Skin epidermis (tissue), 12 donors: ENCODE measurements around the gene PDP2.
"Not testable (repeated sequence)": the region's sequence is repeated elsewhere in the genome, so short reads cannot be mapped to it uniquely, and the experiment has no call there.

Experiments
- H3K27ac ChIP-seq, 21 experiments: fragments of 200-600 bp; sonication (generic) in 11 of 21; one replicate each; pipeline ENCODE4 v1.5.0; 2020; ENCODE audit warnings: mild to moderate bottlenecking in 3 of 21, inconsistent platforms in 2 of 21, moderate library complexity in 2 of 21
- H3K4me3 ChIP-seq, 7 experiments: fragments of 200-600 bp; sonication (generic) in 2 of 7; one replicate each; pipeline ENCODE4 v1.5.0; 2020; ENCODE audit warnings: inconsistent platforms in 2 of 7, mild to moderate bottlenecking in 2 of 7, moderate library complexity in 1 of 7

PDP2 gene

DNA sequence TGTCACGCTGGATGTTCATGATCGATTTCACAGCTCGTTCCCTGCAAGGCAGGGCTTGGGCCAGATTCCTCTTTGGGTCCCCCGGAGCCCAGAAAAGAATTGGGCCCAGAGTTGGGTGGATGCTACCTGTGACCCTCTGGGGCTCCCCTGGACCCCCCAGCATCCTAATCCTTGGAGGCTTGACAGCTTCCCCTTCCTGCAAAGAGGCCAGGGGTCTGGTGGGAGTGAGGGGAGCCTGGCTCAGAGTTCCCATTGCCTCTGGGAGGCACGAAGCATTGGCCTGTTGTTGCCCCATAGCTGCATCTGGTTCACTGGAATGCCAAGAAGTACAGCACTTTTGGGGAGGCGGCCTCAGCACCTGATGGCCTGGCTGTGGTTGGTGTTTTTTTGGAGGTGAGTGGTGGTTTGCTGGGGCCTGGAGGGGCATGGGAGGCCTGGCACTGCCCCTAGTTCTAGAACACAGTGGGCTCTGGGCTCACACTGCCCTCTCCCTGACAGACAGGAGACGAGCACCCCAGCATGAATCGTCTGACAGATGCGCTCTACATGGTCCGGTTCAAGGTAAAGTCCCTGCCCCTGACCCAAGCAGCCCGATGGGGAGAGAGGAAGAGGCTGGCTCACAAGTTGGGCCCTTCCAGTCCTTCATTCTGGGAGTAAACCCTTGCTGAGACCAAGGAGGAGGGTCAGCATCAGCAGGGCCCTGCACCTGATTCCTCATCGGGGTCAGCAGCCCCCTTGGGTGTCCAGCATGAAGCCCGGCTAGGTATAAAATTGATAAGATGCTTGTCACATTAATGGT, 28.9 kb upstream of the PDP2 start:
- H3K4me3 ChIP-seq: no peak overlapping the region
- no peak overlapping the region for H3K27ac ChIP-seq

DNA sequence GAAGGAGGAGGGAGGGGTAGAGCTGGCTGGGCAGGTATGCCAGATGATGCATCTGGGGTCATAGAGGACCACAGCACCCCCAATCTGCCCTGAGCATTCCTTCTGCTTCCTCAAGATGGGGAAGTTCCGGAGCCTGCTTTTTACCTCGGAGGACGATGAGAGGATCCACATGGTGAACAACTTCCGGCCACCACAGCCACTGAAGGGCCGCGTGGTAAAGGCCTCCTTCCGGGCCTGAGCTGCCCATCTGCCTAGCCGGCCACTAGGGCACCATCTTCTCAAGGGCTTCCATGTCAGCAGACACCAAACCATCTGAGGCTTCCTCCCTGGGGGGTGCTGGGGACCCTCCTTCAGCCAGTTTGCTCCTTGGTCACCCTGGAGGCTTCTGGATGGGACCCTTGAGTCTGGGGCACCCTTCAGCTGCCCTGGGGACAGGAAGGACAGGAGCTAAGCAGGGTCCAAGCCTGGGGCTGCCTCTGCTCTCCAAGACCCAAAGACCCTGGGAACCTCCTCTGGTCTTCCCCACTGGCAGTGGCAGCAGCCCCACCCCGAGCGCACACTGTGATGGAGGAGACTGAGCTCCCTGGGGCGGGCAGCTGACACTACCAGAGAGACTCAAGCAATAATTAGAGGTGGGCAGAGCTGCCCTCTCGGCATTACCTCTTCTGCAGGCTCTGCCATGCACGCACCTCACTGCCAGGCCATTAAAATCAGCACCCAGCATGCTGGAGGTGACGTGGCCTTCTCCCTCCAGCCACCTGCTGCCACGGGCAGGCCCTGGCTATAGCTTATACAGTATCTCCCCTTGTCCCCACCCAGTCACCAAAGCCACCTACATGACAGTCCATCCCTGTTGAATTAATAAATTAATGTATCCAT, 26.8 kb upstream of the PDP2 start:
- Histone ChIP-seq H3K4me3 (no peak overlapping the region), H3K27ac (no peak overlapping the region)

GRCh38 chr16:66856184-66856730, 24.1 kb upstream of the PDP2 start:
- Histone ChIP-seq H3K27ac (no peak overlapping the region), H3K4me3 (no peak overlapping the region)

- no peak overlapping the region for H3K27ac ChIP-seq
These were observed 23.5 kb upstream of the PDP2 start for GRCh38 chr16:66856801-66857200.

GRCh38 chr16:66857437-66857836, 22.9 kb upstream of the PDP2 start:
- Histone ChIP-seq H3K27ac (no peak overlapping the region), H3K4me3 (no peak overlapping the region)

More at GRCh38 chr16:66856801-66857200, 23.5 kb upstream of the PDP2 start:
- no peak overlapping the region for H3K4me3 ChIP-seq

DNA sequence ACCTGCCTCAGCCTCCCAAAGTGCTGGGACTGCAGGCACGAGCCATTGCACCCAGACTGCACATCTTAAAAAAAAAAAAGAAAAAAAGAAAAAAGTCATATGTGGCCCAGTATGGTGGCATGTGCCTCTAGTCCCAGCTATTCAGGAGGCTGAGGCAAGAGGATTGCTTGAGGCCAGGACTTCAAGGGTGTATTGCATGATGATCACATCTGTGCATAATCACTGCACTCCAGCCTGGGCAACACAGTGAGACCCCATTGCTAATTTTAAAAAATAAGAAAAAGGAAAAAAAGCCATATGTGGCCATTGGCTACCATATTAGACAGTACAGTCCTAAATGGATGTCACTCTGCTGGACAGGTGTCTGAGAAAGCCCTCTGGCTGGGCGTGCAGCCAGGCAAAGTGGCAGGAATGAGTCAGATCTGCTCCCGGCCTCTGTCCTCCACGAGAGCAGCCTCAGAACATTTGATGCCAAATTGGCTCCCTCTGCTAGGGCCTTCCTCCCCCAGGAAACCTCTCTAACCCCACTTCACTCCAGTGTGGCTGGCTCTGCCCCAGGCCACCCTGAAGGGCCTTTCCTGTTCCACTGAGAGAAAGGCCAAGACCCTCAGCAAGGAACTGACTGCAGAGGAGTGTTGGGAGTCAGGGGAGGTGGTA, 21.4 kb upstream of the PDP2 start:
- no peak overlapping the region for H3K4me3 ChIP-seq
- H3K27ac ChIP-seq: no peak overlapping the region

DNA sequence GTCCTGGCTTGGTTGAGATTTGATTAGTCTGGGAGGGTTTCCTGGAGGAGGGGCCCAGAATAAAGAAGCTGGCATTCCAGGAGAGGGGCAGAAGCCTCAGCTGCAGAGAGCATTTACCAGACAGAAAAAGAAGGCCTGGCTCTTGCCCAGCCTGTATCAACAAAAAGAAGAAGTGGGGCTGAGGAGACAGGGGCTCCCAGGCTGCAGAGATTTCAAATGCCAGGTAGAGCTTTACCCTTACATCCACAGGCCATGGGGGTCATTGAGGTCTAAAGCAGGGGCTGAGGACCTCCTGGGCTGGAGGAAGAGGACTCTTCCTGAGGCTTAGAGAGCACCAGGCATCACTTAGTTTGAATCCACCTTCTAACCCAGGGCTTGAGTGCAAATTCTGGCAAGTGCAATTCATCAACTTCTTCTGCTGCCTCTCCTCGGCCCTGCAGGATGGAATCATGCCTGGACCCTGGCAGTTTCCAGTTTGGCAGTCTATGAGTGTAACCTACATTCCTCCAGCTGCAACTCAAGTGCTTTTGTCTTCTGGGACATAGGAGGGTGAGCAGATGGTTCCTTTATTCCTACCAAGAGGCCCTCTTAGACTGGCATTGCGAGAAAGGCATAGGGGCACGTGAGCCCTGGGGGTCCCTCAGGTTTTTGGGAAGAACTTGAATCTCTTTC, 20.8 kb upstream of the PDP2 start:
- H3K27ac ChIP-seq: no peak overlapping the region
- H3K4me3 ChIP-seq: no peak overlapping the region

DNA sequence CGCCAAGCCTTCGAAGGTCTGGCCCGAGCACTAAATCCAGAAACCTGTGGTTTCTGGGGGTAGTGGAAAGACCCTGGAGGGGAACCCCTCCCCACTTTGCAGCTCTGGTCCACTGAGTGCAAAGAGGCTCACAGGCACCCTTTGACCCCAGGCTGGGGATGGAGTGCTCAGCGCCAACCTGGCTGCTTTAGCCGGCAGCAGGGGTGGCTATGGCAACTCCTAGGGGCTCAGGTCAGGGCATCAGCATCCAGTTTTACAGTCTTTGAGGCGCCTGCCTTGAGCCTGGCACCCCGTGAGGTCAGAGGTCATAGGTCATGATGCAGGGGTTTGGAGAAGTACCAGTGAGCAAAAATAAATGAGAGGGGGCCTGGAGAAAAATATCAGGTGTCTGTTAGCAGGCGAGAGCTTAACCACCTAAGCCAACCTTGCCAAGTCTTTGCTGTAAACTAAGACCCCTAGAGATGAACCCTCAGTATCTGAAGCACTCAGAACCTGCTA, 18.2 kb upstream of the PDP2 start:
- Histone ChIP-seq H3K4me3 (no peak overlapping the region), H3K27ac (no peak overlapping the region)

GRCh38 chr16:66863707-66864106, 16.6 kb upstream of the PDP2 start:
- H3K4me3 ChIP-seq: no peak overlapping the region
- no peak overlapping the region for H3K27ac ChIP-seq

DNA sequence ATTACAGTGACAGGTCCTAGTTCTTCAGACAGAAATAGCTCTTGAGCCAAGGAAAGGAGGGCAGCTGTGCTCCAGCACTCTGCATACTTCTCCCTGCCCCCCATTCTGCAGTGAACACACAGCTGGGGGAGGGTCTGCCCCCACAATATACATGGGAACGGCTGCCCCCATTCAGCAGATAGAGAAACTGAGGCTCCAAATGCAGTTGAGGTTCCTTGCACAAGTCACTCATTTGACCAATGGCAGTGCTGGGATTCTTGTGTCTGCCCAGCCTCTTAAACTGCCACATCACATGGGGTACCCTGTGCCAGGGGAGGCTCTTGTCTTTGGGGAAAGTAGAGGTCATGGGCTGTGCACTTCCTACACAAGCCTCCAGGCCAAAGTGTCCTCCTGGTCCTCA, 10.9 kb upstream of the PDP2 start:
- Histone ChIP-seq H3K4me3 (no peak overlapping the region), H3K27ac (no peak overlapping the region)

- H3K4me3 ChIP-seq, H3K27ac ChIP-seq: not testable (repeated sequence)
These were observed 9.0 kb upstream of the PDP2 start for GRCh38 chr16:66871363-66871762.

- no peak overlapping the region for H3K4me3 ChIP-seq
- H3K27ac ChIP-seq: no peak overlapping the region
These were observed 8.5 kb upstream of the PDP2 start for GRCh38 chr16:66871840-66872239.

GRCh38 chr16:66872559-66872942, 7.8 kb upstream of the PDP2 start:
- H3K4me3 ChIP-seq: peak overlapping the region in 5 of 7 experiments; percentile 5 to 34 (median 22)
- peak overlapping the region in 5 of 21 experiments; percentile 22 to 81 (median 58) for H3K27ac ChIP-seq

GRCh38 chr16:66872943-66873684, 7.2 kb upstream of the PDP2 start:
- Histone ChIP-seq H3K4me3 (peak overlapping the region in 6 of 7 experiments; percentile 5 to 34 (median 21)), H3K27ac (peak overlapping the region in 9 of 21 experiments; percentile 4 to 81 (median 54))

DNA sequence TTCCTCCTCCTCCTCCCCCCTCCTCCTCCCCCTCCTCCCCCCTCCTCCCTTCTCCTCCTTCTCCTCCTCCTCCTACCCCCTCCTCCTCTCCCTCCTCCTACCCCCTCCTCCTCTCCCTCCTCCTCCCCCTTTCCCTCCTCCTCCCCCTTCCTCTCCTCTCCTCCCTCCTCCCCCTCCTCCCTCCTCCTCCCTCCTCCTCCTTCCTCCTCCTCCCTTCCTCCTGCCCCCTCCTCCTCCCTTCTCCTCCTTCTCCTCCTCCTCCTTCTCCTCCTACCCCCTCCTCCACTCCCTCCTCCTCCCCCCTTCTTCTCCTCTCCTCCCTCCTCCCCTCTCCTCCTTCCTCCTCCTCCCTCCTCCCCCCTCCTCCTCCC, 6.6 kb upstream of the PDP2 start:
- peak overlapping the region in 4 of 21 experiments; percentile 37 to 81 (median 68) for H3K27ac ChIP-seq
- H3K4me3 ChIP-seq: no peak overlapping the region

DNA sequence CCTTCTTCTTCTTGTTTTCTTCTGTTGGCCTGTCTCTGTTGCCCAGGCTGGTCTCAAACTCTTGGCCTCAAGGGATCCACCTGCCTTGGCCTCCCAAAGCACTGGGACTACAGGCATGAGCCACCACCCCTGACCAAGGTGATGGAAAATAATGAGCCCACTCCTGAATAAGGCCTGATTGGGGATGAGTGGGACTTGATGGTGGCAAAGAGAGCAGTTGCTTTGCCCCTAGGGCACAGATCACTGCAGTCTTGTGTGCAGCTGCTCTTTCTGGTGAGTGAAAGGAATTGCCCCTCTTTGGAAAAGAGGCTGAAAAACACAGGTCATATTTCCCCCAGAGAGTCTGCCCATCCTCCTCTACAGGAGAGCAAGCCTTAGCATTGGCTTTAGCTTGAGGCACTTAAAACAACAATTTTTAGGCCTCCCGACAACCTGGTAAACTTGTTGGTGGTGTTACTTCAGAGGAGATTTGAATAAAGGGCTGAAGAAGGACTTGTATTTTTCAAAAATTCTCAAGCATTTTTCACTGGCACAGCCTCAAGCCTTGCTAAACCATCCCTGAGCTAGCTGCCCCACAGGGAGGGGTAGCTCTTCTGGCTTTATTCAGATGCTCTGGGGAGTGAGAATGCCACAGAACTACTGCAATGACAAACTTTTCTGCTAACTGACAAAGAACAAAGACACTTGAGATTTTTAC, 6.1 kb upstream of the PDP2 start:
- Histone ChIP-seq H3K27ac (peak overlapping the region in 5 of 21 experiments; percentile 3 to 78 (median 56)), H3K4me3 (no peak overlapping the region)

DNA sequence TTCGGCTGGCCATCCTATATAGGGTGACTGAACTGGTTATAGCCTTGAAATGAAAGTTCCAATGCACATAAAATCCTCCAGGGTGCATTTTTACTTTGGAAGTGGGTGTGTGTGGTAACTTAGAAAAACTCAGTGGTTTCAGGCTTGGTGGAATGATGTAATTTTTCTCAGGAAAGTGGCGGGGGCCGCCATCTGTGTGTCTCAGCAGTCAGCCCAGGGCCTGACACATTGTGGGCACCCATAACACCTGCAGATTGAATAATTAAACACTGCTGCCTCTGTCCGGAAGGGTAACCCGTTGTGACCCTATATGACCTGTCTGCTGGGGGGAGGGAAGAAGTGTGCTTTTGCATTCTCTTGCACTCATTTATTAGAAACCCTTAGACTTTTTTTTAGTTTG, 2.2 kb upstream of the PDP2 start:
- H3K4me3 ChIP-seq: no peak overlapping the region
- no peak overlapping the region for H3K27ac ChIP-seq

GRCh38 chr16:66881014-66881417, 701 bp downstream of the PDP2 start:
- peak overlapping the region in 17 of 21 experiments; percentile 9 to 79 (median 64) for H3K27ac ChIP-seq
- peak overlapping the region; percentile 59 to 95 (median 72) for H3K4me3 ChIP-seq
